ENCODE measurements around the gene SEPTIN11.

The SEPTIN11 gene
- 26.2 to 78.8 (median 28.3) reads per million in 3 experiments for total RNA-seq

GRCh38 chr4:76949276-76950051, at the start of gene SEPTIN11:
TSS of gene SEPTIN11 (plus strand) at chr4:76949752. CDS start at chr4:76949904, 152 bp downstream.
- peak; percentile 80 for DNase-seq

GRCh38 chr4:76902233-76902890, 47.2 kb upstream of the SEPTIN11 start:
- no peak for DNase-seq

- no peak for DNase-seq
Measured at GRCh38 chr4:76904646-76905190, 44.8 kb upstream of the SEPTIN11 start.

- no peak for DNase-seq
Measured at GRCh38 chr4:76905521-76905920, 44.0 kb upstream of the SEPTIN11 start.

GRCh38 chr4:76909711-76910110, 39.8 kb upstream of the SEPTIN11 start:
- DNase-seq, result no peak

GRCh38 chr4:76920715-76921114, 28.8 kb upstream of the SEPTIN11 start:
- no peak for DNase-seq

DNA sequence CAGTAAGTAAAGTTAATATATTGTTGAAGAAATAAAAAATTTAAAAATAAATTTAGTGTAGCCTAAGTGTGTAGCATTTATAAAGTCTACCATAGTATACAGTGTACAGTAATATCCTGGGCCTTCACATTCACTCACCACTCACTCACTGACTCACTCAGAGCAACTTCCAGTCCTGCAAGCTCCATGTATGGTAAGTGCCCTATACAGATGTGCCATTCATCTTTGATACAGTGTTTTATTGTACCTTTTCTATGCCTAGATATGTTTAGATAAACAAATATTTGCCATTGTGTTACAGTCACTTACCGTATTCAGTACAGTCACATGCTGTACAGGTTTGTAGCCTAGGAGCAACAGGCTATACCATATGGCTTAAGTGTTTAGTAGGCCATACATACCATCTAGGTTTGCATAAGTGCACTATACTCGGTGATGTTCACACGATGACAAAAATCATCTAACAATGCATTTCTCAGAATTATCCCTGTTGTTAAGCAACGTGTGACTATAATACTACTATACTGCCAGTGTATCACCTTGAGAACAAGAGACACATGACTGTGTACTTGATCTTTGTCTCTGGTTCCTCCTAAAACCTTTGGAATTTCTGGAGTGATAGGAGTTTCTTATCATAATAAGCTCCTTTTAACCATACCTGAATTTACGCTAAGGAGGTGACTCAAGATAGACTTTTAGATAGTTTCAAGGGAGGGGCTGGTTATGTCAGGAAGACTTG, 25.8 kb upstream of the SEPTIN11 start:
- DNase-seq, result no peak

DNA sequence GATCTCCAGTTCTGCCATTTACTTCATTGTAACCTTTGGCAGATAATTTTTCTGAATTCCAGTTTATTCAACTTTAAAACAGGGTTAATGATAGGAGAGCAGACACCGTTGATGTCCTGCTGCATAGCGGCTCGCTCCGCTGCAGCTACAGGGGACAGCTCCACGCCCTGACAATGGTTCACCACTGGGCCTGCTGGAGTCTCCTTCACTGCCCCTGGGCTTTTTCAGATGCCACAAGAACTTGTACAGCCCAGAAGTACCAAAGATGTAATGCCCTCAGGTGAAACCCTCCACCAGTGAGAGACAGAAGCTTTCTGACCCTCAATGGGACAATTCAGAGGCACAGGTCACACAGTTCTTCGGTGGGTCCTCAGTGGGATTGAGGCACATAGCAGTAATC, 22.7 kb upstream of the SEPTIN11 start:
- no peak for DNase-seq

DNA sequence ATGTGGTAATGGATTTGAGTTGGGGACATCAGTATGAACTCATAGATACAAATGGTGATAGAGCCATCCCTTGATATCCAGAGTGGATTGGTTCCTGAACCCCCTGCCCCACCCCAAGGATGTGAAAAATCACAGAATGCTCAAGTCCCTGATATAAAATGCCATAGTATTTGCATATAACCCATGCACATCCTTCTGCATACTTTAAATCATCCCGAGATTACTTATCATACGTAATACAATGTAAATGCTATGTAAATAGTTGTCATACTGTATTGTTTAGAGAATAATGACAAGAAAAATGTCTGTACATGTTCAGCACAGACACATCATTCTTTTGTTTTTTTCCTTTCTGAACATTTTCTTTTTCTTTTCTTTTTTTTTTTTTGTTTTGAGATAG, 18.9 kb upstream of the SEPTIN11 start:
- DNase-seq, result no peak

DNA sequence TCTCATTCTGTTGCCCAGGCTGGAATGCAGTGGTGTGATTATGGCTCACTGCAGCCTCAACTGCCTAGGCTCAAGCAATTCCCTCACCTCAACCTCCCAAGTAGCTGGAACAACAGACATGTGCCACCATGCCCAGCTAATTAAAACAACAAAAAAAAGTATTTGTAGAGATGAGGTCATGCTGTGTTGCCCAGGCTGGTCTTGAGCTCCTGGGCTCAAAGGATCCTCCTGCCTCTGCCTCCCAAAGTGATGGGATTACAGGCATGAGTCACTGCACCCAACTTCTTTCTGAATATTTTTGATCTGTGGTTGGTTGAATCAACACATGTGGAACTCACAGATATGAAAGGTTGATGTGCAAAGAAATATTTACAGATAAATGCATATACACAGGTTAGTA, 18.5 kb upstream of the SEPTIN11 start:
- DNase-seq, result no peak

GRCh38 chr4:76931576-76932276, 17.8 kb upstream of the SEPTIN11 start:
- no peak for DNase-seq

GRCh38 chr4:76939184-76939583, 10.4 kb upstream of the SEPTIN11 start:
- DNase-seq, result no peak

- DNase-seq, result no peak
Measured at GRCh38 chr4:76943129-76943620, 6.4 kb upstream of the SEPTIN11 start.

GRCh38 chr4:76943790-76944189, 5.8 kb upstream of the SEPTIN11 start:
- no peak for DNase-seq

- DNase-seq, result no peak
Measured at GRCh38 chr4:76947369-76947768, 2.2 kb upstream of the SEPTIN11 start.

DNA sequence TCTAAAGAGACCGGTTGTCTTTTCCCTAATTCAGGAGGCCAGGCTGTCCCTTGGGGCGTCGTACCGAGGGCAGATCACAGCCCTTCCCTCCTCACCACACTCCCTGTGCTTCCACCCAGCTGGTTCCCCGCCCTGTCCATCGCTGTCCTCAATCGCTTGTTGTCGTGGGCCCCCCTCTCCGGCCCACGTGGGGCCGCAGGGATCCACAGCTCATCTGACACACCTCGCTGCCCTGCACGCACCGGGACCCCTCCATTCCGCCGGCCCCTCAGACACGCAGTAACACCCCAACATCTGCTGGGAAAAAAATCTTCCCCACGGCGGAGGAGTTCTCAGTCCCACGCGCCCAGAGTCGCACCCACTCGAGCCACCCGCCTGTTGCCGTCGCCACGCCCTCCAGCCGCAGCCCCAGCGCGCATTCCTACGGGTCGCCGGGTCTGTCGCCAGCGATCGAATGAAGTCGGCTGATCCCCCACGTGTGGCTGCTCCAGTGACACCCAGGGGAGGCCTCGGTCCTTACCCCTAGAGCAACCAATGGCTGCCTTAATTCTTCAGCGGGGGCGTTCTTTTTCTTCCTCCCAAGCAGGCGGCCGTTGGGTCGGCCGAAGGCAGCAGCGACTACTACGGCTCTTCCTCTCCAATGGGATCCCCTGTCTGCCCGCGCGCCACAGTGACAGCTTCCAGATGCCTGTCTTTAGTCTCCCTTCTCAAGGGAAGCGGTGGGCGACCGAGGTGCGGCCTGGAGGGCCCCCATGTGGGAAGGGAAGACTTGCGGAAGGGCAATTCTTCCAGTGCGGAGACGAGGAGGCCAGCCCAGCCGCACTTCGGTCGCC, 893 bp upstream of the SEPTIN11 start:
- peak; percentile 61 for DNase-seq

DNA sequence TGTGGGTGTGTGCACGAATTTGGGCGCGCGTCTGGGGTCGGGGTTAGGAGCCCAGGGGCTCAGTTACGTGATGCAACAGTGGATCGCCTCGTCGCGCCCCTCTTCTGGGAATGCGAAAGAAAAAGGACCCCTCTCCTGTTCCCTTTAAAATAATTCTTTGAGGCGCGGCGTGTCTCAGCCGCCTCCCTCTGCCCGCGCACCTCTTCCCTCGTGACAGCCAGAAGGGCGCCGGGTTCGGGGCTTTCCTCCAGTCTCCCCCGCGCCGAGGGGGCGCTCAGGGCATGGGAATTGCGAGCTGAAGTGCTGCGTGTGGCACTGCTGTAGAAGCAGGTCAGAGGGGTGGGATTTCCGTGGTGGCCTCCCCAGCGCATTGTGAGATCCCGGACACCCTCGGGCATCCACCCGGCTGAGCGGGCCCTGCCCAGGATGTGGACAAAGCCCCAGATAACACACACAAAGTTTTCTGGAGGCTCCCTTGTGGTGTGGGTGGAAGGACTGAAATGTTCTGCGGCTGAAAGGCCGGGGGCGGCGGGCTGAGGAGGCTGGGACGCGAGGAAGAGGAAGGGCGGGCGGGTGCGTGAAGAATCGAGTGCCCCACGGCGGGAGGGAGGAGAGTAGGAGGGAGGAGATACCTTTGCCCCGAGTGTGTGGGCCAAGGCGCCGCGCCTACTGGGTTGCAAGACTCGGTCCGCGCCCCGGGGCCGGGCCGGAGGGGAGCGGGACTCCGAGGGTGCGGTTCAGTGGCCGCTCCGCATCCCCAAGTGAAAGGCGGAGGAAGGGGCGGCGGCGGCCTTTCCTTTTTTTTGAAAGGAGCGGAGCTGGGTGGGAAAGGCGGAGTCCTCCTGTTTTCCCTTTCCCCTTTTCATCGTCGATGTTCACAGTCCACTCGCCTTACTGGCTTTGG, 752 bp downstream of the SEPTIN11 start:
- DNase-seq, result peak; percentile 40

- no peak for DNase-seq
Measured at GRCh38 chr4:76950956-76951671, 1.6 kb downstream of the SEPTIN11 start.

DNA sequence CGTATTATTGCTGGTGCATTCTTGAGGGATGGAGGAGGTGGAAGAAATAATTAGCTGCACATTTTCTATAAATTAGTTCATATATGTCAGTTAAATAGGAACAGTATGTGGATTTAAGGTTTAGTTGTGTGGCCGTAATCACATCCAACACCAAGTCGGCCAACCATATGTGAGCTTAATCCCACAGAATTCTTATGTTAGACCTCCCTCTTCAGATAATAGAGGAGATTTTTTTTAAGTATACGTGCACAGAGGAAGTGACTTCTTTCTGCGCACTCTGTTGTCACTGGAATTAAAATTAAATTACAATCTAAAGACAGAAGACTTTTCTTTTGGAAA, 2.1 kb downstream of the SEPTIN11 start:
- DNase-seq, result no peak

GRCh38 chr4:76952071-76952470, 2.5 kb downstream of the SEPTIN11 start:
- DNase-seq, result no peak
